Measurements from ENCODE around the gene PRMT7. TPM values are rescaled to one million over a fixed set of nuclear protein-coding genes. Genes with fewer than 3 reads are reported as not detected.

Gene PRMT7
- total and polyA plus RNA-seq, 2 donors from 2014 or later, result 20.4 to 33.7 TPM

DNA sequence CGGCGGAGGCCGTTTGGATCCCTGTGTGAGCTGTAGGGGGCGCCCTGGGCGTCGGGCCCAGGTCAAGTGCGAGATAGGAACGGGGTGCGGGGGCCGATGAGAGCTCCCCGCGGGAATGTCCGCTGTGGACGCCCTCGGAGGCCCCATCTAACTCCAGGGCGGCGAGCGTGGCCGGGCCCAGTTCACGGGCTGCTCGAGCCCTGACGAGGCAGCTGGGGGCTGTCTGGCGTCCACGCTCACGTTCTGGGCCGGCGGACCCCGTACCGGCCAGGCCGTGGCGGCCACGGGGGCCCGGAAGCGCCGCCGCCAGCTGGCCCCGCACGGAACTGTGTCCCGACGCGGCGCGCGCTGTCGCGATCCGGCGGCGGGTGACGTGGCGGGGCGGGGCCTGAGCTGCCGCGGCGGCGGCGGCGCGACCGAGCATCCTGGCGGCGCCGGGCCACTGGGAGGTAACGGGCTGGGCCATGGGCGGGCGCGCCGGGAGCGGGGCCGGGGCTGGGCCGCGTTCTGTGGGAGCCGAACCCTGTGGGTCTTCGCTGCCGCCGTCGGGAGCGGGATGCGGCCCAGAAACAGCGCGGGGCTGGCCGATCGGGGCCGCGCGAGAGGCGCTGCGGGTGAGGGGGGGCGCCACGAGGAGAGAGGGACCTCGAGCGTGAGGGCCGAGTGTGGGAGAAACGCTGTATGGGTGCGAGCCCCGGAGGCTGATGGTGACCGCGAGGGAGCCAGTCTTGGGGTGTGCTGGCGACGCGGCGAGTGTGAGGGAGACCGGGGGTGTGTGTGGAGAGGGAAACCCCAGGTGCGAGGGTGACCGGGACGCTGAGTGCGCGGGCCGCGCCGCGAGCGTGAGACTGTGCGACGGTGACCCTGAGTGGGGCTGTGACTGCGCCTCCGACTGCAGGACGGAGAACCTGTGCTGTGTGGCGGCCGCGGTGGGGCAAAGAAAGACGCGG lies 46.4 kb upstream of the PRMT7 start, which contains the start of gene SLC7A6:
TSS of gene SLC7A6 (plus strand) at position 399 of the 950 bp plus-strand sequence. CDS start 10,201 bp downstream, outside the sequence.
- Histone ChIP-seq H3K27me3 (ENCODE audit: control insufficient read depth, insufficient read depth, low read length) (no peaks in the 10 kb centered on the region), H3K27ac (ENCODE audit: low read depth in 2 of 2, low read length in 2 of 2) (peak within 1 kb of the TSS; percentile 92 to 96), H3K4me1 (ENCODE audit: control insufficient read depth in 2 of 3, insufficient read depth in 2 of 3, low read depth in 1 of 3, low read length in 3 of 3) (peaks cover 0 to 27% (median 13%) of the 10 kb centered on the region in 3 donors), H3K9me3 (ENCODE audit: control insufficient read depth in 2 of 3, insufficient read depth in 1 of 3, low read length in 3 of 3) (no peaks in the 10 kb centered on the region), H3K36me3 (ENCODE audit: control insufficient read depth in 2 of 3, insufficient read depth in 3 of 3, low read length in 3 of 3) (peaks cover 0 to 13% (median 6%) of the 10 kb centered on the region in 3 donors), H3K9ac (ENCODE audit: low read length in 3 of 3) (peak within 1 kb of the TSS; percentile 34 to 74 (median 37)), H3K4me3 (ENCODE audit: low read length in 3 of 3) (peak within 1 kb of the TSS; percentile 64 to 77 (median 65))
- TF ChIP-seq, protein P1, sequence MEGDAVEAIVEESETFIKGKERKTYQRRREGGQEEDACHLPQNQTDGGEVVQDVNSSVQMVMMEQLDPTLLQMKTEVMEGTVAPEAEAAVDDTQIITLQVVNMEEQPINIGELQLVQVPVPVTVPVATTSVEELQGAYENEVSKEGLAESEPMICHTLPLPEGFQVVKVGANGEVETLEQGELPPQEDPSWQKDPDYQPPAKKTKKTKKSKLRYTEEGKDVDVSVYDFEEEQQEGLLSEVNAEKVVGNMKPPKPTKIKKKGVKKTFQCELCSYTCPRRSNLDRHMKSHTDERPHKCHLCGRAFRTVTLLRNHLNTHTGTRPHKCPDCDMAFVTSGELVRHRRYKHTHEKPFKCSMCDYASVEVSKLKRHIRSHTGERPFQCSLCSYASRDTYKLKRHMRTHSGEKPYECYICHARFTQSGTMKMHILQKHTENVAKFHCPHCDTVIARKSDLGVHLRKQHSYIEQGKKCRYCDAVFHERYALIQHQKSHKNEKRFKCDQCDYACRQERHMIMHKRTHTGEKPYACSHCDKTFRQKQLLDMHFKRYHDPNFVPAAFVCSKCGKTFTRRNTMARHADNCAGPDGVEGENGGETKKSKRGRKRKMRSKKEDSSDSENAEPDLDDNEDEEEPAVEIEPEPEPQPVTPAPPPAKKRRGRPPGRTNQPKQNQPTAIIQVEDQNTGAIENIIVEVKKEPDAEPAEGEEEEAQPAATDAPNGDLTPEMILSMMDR (IDR thresholded peaks at IDR 0.05; ENCODE audit: borderline replicate concordance, extremely low read depth, insufficient read depth), result peak; percentile 53
- intact Hi-C loops (cut with DNase I), result loop anchor here (10.0 kb wide), 1 partner anchor 50 kb away; the partner anchor contains the start of genes PRMT7 and SLC7A6OS
- DNase-seq (peak; percentile 73 to 92 (median 80)), FAIRE-seq (no peak)

GRCh38 chr16:68265078-68265920 lies 45.5 kb upstream of the PRMT7 start:
- TF ChIP-seq, protein P1 (IDR thresholded peaks at IDR 0.05; ENCODE audit: borderline replicate concordance, extremely low read depth, insufficient read depth), result no peak
- intact Hi-C loops (cut with DNase I), result loop anchor here (10.0 kb wide), 1 partner anchor 50 kb away; the partner anchor contains the start of genes PRMT7 and SLC7A6OS
- Histone ChIP-seq H3K27me3 (ENCODE audit: control insufficient read depth, insufficient read depth, low read length) (no peaks in the 10 kb centered on the region), H3K9me3 (ENCODE audit: control insufficient read depth in 2 of 3, insufficient read depth in 1 of 3, low read length in 3 of 3) (no peaks in the 10 kb centered on the region), H3K36me3 (ENCODE audit: control insufficient read depth in 2 of 3, insufficient read depth in 3 of 3, low read length in 3 of 3) (peaks cover 0 to 4% (median 0%) of the 10 kb centered on the region in 3 donors), H3K27ac (ENCODE audit: low read depth in 2 of 2, low read length in 2 of 2) (peak overlapping the region; percentile 92 to 96), H3K9ac (ENCODE audit: low read length in 3 of 3) (peak overlapping the region; percentile 34 to 56 (median 37)), H3K4me3 (ENCODE audit: low read length in 3 of 3) (peak overlapping the region; percentile 64 to 77 (median 65)), H3K4me1 (ENCODE audit: control insufficient read depth in 2 of 3, insufficient read depth in 2 of 3, low read depth in 1 of 3, low read length in 3 of 3) (peaks cover 0 to 21% (median 6%) of the 10 kb centered on the region in 3 donors)
- DNase-seq (peak in 4 of 5 donors; percentile 59 to 81 (median 68)), FAIRE-seq (no peak)

- H3K27ac ChIP-seq (ENCODE audit: low read depth in 2 of 2, low read length in 2 of 2), result peak overlapping the region in 1 of 2 donors; percentile 1
- FAIRE-seq (no peak), DNase-seq (peak in 3 of 5 donors; percentile 38 to 77 (median 70))
- TF ChIP-seq, protein P1 (IDR thresholded peaks at IDR 0.05; ENCODE audit: borderline replicate concordance, extremely low read depth, insufficient read depth), result no peak
- H3K36me3 ChIP-seq (ENCODE audit: control insufficient read depth in 2 of 3, insufficient read depth in 3 of 3, low read length in 3 of 3), result no peaks in the 10 kb centered on the region
- H3K4me1 ChIP-seq (ENCODE audit: control insufficient read depth in 2 of 3, insufficient read depth in 2 of 3, low read depth in 1 of 3, low read length in 3 of 3), result peaks cover 0 to 21% (median 6%) of the 10 kb centered on the region in 3 donors
- no peaks in the 10 kb centered on the region for H3K27me3 ChIP-seq (ENCODE audit: control insufficient read depth, insufficient read depth, low read length)
- intact Hi-C loops (cut with DNase I), result loop anchor here (10.0 kb wide), 1 partner anchor 47 kb away; the partner anchor contains the start of genes PRMT7 and SLC7A6OS
- no peak overlapping the region for H3K4me3 ChIP-seq (ENCODE audit: low read length in 3 of 3)
- H3K9me3 ChIP-seq (ENCODE audit: control insufficient read depth in 2 of 3, insufficient read depth in 1 of 3, low read length in 3 of 3), result no peaks in the 10 kb centered on the region
- no peak overlapping the region for H3K9ac ChIP-seq (ENCODE audit: low read length in 3 of 3)
Measured at GRCh38 chr16:68267612-68268405, 43.0 kb upstream of the PRMT7 start.
